GM12878 (cell line): ENCODE results near the gene CARM1. TPM values are rescaled to one million over a fixed set of nuclear protein-coding genes. Genes with fewer than 3 reads are reported as not detected.

ENCODE experiments used
- ASH2L ChIP-seq: fragments of 300-600, 200-600 bp; sonication (generic); IDR thresholded peaks from 2 replicates; pipeline ENCODE4 v1.6.1; 2017; ENCODE audit warnings: low read depth, mild to moderate bottlenecking, borderline replicate concordance
- BCL11A ChIP-seq: IDR thresholded peaks from 2 replicates; pipeline ENCODE4 v1.6.1; 2011; ENCODE audit warnings: low read depth, low read length
- BHLHE40 ChIP-seq, 2 experiments: fragments of 450-650 bp in 1 of 2; IDR thresholded peaks; 2 replicates each; pipeline ENCODE4 v1.6.1; 2011 to 2017; ENCODE audit warnings: low read depth in 2 of 2, borderline replicate concordance in 1 of 2, improper control_type of control experiment in 1 of 2, low read length in 1 of 2, mild to moderate bottlenecking in 1 of 2
- BMI1 ChIP-seq: fragments of 450-650 bp; IDR thresholded peaks from 2 replicates; pipeline ENCODE4 v1.6.1; 2016; ENCODE audit warnings: mild to moderate bottlenecking, moderate library complexity, borderline replicate concordance
- CBX5 ChIP-seq: sonication (generic); IDR thresholded peaks from 2 replicates; pipeline ENCODE4 v1.6.1; 2016; ENCODE audit warnings: low read depth, moderate library complexity, mild to moderate bottlenecking, inconsistent platforms
- CHD4 ChIP-seq: fragments of 200-600 bp; sonication (generic); IDR thresholded peaks from 2 replicates; pipeline ENCODE4 v1.6.1; 2016; ENCODE audit warnings: mild to moderate bottlenecking
- DPF2 ChIP-seq: fragments of 450-650 bp; IDR thresholded peaks from 2 replicates; pipeline ENCODE4 v1.6.1; 2017; ENCODE audit warnings: mild to moderate bottlenecking
- IKZF1 ChIP-seq: fragments of 450-650 bp; conservative IDR thresholded peaks from 2 replicates; pipeline ENCODE4 v1.6.1; 2017; ENCODE audit warnings: antibody characterized with exemption, mild to moderate bottlenecking
- KDM1A ChIP-seq: fragments of 200-600 bp; sonication (generic); IDR thresholded peaks from 2 replicates; pipeline ENCODE4 v1.6.1; 2016; ENCODE audit warnings: borderline replicate concordance
- POLR2AphosphoS5 ChIP-seq: IDR thresholded peaks from 2 replicates; pipeline ENCODE4 v1.6.1; 2011; ENCODE audit warnings: mild to moderate bottlenecking, low read length, inconsistent platforms
- YY1 ChIP-seq: IDR thresholded peaks from 2 replicates; pipeline ENCODE4 v1.6.1; 2011; ENCODE audit warnings: low read depth, mild to moderate bottlenecking, low read length
- ZNF622 ChIP-seq: fragments of 450-650 bp; IDR thresholded peaks from 2 replicates; pipeline ENCODE4 v1.6.1; 2017; ENCODE audit warnings: mild to moderate bottlenecking, inconsistent platforms
- polyA plus RNA-seq, 11 experiments: library from polyadenylated mRNA; depleted of rRNA in 4 of 11; unstranded in 6 of 11; stranded (reverse) in 5 of 11; fragments of >200 nt; fragmentation: Nextera tagmentation in 4 of 11; fragmentation: Illumina TruSeq in 1 of 11; extraction: Ambion mirVana in 4 of 11; extraction: Trizol in 1 of 11; gene quantifications; 1 replicate in 1 of 11; 2 replicates in 10 of 11; pipeline versions ENCODE4 v1.2.1 to v1.2.3, GENCODE V29; 2011 to 2016; ENCODE audit warnings: inconsistent platforms in 2 of 11, missing spikeins in 2 of 11, low read depth in 1 of 11
- total RNA-seq, 4 experiments: library from RNA; depleted of rRNA in 3 of 4; stranded (reverse); fragments of >200 nt in 3 of 4; fragmentation: Illumina TruSeq in 1 of 4; extraction: Trizol in 1 of 4; gene quantifications; 2 replicates each; pipeline versions ENCODE4 v1.2.1 to v1.2.3, GENCODE V29; 2013 to 2021
- TF ChIP-seq, protein P1 (sequence below): IDR thresholded peaks from 2 replicates; pipeline ENCODE4 v1.6.1; 2011; ENCODE audit warnings: low read depth, low read length, improper control_type of control experiment, borderline replicate concordance
- TF ChIP-seq, protein P2 (sequence below): IDR thresholded peaks from 2 replicates; pipeline ENCODE4 v1.6.1; 2011; ENCODE audit warnings: mild to moderate bottlenecking, low read depth, low read length, moderate library complexity; ENCODE audit not compliant: insufficient replicate concordance
- TF ChIP-seq, protein P3 (sequence below): IDR thresholded peaks from 2 replicates; pipeline ENCODE4 v1.6.1; 2011; ENCODE audit warnings: low read depth, mild to moderate bottlenecking, low read length, moderate library complexity, borderline replicate concordance; ENCODE audit errors: extremely low read depth
- TF ChIP-seq, protein P4 (sequence below): fragments of 450-650 bp; IDR thresholded peaks from 2 replicates; pipeline ENCODE4 v1.6.1; 2017; ENCODE audit warnings: mild to moderate bottlenecking, moderate library complexity
- TF ChIP-seq, protein P5 (sequence below): IDR thresholded peaks from 2 replicates; pipeline ENCODE4 v1.6.1; 2012; ENCODE audit warnings: low read depth, low read length, improper control_type of control experiment

The CARM1 gene
- total and polyA plus RNA-seq, 10 of the 15 experiments (the other 5 are each of a cell fraction or from before 2014, with no cell fraction given): 0.45 to 116 (median 39.7) TPM

DNA sequence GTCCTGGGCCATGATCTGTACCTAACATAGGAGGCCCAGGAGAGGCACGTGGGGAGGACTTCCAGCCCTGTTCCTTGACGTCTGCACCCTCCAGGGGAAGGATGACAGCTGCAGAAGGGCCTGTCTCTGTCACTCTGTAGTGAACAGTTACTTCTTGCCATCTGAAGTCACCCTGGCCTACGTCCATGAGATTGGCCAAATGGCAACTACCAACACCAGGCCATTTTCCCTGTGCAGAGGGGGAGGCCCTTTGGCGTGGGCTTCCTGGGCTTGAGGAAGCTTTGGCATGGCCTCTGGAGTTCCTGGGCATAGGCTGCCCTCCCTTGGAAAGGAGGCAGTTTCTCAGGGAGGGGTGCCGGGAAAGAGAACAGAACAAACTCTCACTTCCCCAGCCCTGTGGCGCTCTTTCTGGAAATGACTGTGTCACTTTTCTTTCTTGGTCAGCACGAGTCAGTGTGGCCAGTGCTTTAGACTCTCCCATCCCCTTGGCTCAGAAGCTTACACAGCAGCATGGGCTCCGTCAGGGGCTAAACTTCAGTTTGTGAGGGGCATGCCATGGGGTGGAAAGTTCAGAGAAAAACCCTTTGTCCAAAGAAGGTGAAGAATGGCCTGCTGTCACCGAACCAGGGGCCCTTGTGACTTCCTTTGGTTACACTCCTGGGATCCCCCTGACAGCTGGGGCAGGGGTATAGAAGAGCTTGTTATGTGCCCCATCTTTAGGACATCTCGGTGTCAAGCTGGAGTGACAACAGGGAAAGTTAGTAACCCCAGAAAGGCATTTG, 5.3 kb downstream of the CARM1 start (continued):
- TF ChIP-seq, protein P1, sequence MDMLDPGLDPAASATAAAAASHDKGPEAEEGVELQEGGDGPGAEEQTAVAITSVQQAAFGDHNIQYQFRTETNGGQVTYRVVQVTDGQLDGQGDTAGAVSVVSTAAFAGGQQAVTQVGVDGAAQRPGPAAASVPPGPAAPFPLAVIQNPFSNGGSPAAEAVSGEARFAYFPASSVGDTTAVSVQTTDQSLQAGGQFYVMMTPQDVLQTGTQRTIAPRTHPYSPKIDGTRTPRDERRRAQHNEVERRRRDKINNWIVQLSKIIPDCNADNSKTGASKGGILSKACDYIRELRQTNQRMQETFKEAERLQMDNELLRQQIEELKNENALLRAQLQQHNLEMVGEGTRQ: no peak
- peak; percentile 100 for TF ChIP-seq DPF2
- peak; percentile 60; the same call in 1 of the 2 replicates for TF ChIP-seq BMI1
- TF ChIP-seq, protein P2, sequence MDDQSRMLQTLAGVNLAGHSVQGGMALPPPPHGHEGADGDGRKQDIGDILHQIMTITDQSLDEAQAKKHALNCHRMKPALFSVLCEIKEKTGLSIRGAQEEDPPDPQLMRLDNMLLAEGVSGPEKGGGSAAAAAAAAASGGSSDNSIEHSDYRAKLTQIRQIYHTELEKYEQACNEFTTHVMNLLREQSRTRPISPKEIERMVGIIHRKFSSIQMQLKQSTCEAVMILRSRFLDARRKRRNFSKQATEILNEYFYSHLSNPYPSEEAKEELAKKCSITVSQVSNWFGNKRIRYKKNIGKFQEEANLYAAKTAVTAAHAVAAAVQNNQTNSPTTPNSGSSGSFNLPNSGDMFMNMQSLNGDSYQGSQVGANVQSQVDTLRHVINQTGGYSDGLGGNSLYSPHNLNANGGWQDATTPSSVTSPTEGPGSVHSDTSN: peak; percentile 58
- TF ChIP-seq, protein P3, sequence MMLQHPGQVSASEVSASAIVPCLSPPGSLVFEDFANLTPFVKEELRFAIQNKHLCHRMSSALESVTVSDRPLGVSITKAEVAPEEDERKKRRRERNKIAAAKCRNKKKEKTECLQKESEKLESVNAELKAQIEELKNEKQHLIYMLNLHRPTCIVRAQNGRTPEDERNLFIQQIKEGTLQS: no peak
- TF ChIP-seq, protein P4, sequence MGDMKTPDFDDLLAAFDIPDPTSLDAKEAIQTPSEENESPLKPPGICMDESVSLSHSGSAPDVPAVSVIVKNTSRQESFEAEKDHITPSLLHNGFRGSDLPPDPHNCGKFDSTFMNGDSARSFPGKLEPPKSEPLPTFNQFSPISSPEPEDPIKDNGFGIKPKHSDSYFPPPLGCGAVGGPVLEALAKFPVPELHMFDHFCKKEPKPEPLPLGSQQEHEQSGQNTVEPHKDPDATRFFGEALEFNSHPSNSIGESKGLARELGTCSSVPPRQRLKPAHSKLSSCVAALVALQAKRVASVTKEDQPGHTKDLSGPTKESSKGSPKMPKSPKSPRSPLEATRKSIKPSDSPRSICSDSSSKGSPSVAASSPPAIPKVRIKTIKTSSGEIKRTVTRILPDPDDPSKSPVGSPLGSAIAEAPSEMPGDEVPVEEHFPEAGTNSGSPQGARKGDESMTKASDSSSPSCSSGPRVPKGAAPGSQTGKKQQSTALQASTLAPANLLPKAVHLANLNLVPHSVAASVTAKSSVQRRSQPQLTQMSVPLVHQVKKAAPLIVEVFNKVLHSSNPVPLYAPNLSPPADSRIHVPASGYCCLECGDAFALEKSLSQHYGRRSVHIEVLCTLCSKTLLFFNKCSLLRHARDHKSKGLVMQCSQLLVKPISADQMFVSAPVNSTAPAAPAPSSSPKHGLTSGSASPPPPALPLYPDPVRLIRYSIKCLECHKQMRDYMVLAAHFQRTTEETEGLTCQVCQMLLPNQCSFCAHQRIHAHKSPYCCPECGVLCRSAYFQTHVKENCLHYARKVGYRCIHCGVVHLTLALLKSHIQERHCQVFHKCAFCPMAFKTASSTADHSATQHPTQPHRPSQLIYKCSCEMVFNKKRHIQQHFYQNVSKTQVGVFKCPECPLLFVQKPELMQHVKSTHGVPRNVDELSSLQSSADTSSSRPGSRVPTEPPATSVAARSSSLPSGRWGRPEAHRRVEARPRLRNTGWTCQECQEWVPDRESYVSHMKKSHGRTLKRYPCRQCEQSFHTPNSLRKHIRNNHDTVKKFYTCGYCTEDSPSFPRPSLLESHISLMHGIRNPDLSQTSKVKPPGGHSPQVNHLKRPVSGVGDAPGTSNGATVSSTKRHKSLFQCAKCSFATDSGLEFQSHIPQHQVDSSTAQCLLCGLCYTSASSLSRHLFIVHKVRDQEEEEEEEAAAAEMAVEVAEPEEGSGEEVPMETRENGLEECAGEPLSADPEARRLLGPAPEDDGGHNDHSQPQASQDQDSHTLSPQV: no peak
- peak; percentile 58 for TF ChIP-seq POLR2AphosphoS5
- TF ChIP-seq, protein P5, sequence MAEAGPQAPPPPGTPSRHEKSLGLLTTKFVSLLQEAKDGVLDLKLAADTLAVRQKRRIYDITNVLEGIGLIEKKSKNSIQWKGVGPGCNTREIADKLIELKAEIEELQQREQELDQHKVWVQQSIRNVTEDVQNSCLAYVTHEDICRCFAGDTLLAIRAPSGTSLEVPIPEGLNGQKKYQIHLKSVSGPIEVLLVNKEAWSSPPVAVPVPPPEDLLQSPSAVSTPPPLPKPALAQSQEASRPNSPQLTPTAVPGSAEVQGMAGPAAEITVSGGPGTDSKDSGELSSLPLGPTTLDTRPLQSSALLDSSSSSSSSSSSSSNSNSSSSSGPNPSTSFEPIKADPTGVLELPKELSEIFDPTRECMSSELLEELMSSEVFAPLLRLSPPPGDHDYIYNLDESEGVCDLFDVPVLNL: no peak
- TF ChIP-seq KDM1A: no peak
- no peak; the same call in 1 of the 2 replicates for TF ChIP-seq ASH2L
- TF ChIP-seq YY1: no peak; the same call in 1 of the 2 replicates
- peak; percentile 99 for TF ChIP-seq IKZF1
- TF ChIP-seq CHD4: no peak
- peak; percentile 93 for TF ChIP-seq BCL11A
- TF ChIP-seq BHLHE40 (IDR thresholded peaks at IDR 0.05; ENCODE audit: borderline replicate concordance in 1 of 2, low read depth in 2 of 2, low read length in 1 of 2): peak; percentile 94 to 95
- TF ChIP-seq ZNF622: no peak
- 0 out of 2 replicates have a peak, but pooled peaks have one; percentile 62 for TF ChIP-seq CBX5
